H1 (cell line): ENCODE data around the gene KCTD16. TPM values are rescaled to one million over a fixed set of nuclear protein-coding genes. Genes with fewer than 3 reads are reported as not detected.
A peak's percentile ranks its signal among the peaks of the same experiment; 100 is the strongest.

ENCODE experiments used
- CTCF ChIA-PET: fragments of 300-600 bp; sonication (Branson Sonifier 250); formaldehyde crosslinking; loops from one replicate; lab custom pipeline; 2021; ENCODE audit not compliant: partially characterized antibody; lab: Charles Lee
- POLR2A ChIA-PET: fragments of 300-600 bp; sonication (Branson Sonifier 250); formaldehyde crosslinking; loops from one replicate; lab custom pipeline; 2021; ENCODE audit warnings: inconsistent platforms; ENCODE audit not compliant: partially characterized antibody; lab: Charles Lee
- DNase-seq, 2 experiments: peaks; one replicate each; pipeline versions ENCODE4 v3.0.0 to v3.0.0-alpha.2; 2010 to 2022; ENCODE audit warnings: low spot score in 2 of 2, low read depth in 1 of 2, mixed read lengths in 1 of 2
- FAIRE-seq: peaks from 2 replicates; lab custom pipeline; 2011; peaks lifted over from hg19 to GRCh38; lab: Jason Lieb, UNC
- H2AFZ ChIP-seq: 2 replicates; pipeline ENCODE4 v1.8.1; 2012; ENCODE audit warnings: low read length, inconsistent platforms
- H2AK5ac ChIP-seq: 2 replicates; pipeline ENCODE4 v1.6.1; 2013; ENCODE audit warnings: low read depth, low read length
- H2BK120ac ChIP-seq: replicated peaks from 2 replicates; pipeline ENCODE3; 2013; ENCODE audit warnings: low read depth, low read length, inconsistent platforms
- H2BK12ac ChIP-seq: 2 replicates; pipeline ENCODE4 v1.6.1; 2013; ENCODE audit warnings: low read depth, low read length
- H2BK15ac ChIP-seq: 2 replicates; pipeline ENCODE4 v1.6.1; 2013; ENCODE audit warnings: low read length
- H2BK20ac ChIP-seq: 2 replicates; pipeline ENCODE4 v1.6.1; 2013; ENCODE audit warnings: low read length
- H2BK5ac ChIP-seq: 2 replicates; pipeline ENCODE4 v1.6.1; 2013; ENCODE audit warnings: low read depth, low read length
- H3K14ac ChIP-seq: 2 replicates; pipeline ENCODE4 v1.6.1; 2013; ENCODE audit warnings: inconsistent platforms; ENCODE audit not compliant: insufficient read length
- H3K18ac ChIP-seq: 2 replicates; pipeline ENCODE4 v1.6.1; 2013; ENCODE audit warnings: low read length; ENCODE audit errors: extremely low read depth
- H3K23ac ChIP-seq: 2 replicates; pipeline ENCODE4 v1.6.1; 2013; ENCODE audit warnings: inconsistent platforms; ENCODE audit not compliant: insufficient read length
- H3K23me2 ChIP-seq: 2 replicates; pipeline ENCODE4 v1.6.1; 2013; ENCODE audit warnings: low read depth, low read length
- H3K27ac ChIP-seq: 2 replicates; pipeline ENCODE4 v1.6.1; 2011; ENCODE audit warnings: low read depth, low read length, inconsistent platforms
- H3K27me3 ChIP-seq, 4 experiments: replicated peaks in 1 of 4; 1 replicate in 1 of 4; 2 replicates in 3 of 4; pipeline versions ENCODE4 v1.6.1 to v1.8.1; 2011 to 2013; ENCODE audit warnings: low read length in 3 of 4, mild to moderate bottlenecking in 3 of 4, inconsistent platforms in 2 of 4, mixed read lengths in 2 of 4, moderate library complexity in 1 of 4; ENCODE audit not compliant: control insufficient read depth in 3 of 4, insufficient read depth in 3 of 4; ENCODE audit errors: extremely low read depth in 1 of 4
- H3K36me3 ChIP-seq, 4 experiments: 2 replicates each; pipeline versions ENCODE4 v1.6.1 to v1.8.1; 2011 to 2013; ENCODE audit warnings: mild to moderate bottlenecking in 4 of 4, low read length in 3 of 4, moderate library complexity in 2 of 4, control low read depth in 1 of 4, inconsistent platforms in 1 of 4; ENCODE audit not compliant: insufficient read depth in 4 of 4, control insufficient read depth in 2 of 4
- H3K4ac ChIP-seq: replicated peaks from 2 replicates; pipeline ENCODE3; 2013; ENCODE audit warnings: low read length, low read depth, mixed read lengths, inconsistent platforms; ENCODE audit not compliant: insufficient read length
- H3K4me1 ChIP-seq, 4 experiments: replicated peaks in 1 of 4; 1 replicate in 1 of 4; 2 replicates in 3 of 4; pipeline versions ENCODE4 v1.6.1 to v1.8.1; 2011 to 2013; ENCODE audit warnings: low read length in 3 of 4, inconsistent platforms in 2 of 4, mixed read lengths in 1 of 4; ENCODE audit not compliant: insufficient read depth in 4 of 4, control insufficient read depth in 3 of 4
- H3K4me2 ChIP-seq, 2 experiments: 2 replicates each; pipeline versions ENCODE4 v1.6.1 to v1.8.1; 2011 to 2013; ENCODE audit warnings: low read depth in 2 of 2, low read length in 2 of 2, control low read depth in 1 of 2, inconsistent platforms in 1 of 2, mild to moderate bottlenecking in 1 of 2; ENCODE audit not compliant: insufficient read depth in 1 of 2
- H3K4me3 ChIP-seq, 4 experiments: fragments of 200-600, 300-600 bp in 1 of 4; sonication (generic), shearing (Covaris generic), sonication (Bioruptor Twin) in 1 of 4; 2 replicates each; pipeline versions ENCODE4 v1.5.1 to v1.8.1; 2011 to 2016; ENCODE audit warnings: low read length in 4 of 4, low read depth in 3 of 4, control low read depth in 2 of 4, inconsistent platforms in 2 of 4, mild to moderate bottlenecking in 2 of 4, mixed read lengths in 1 of 4, moderate library complexity in 1 of 4; ENCODE audit not compliant: insufficient read depth in 2 of 4; ENCODE audit errors: extremely low read depth in 1 of 4
- H3K56ac ChIP-seq: replicated peaks from 2 replicates; pipeline ENCODE3; 2013; ENCODE audit warnings: low read depth, mild to moderate bottlenecking, mixed read lengths, low read length, inconsistent platforms; ENCODE audit not compliant: insufficient read length
- H3K79me1 ChIP-seq: 2 replicates; pipeline ENCODE4 v1.6.1; 2013; ENCODE audit warnings: low read depth, low read length, control low read depth
- H3K79me2 ChIP-seq, 2 experiments: 2 replicates each; pipeline versions ENCODE4 v1.6.1 to v1.8.1; 2012 to 2013; ENCODE audit warnings: low read length in 2 of 2, mild to moderate bottlenecking in 2 of 2, inconsistent platforms in 1 of 2; ENCODE audit not compliant: insufficient read depth in 2 of 2, control insufficient read depth in 1 of 2
- H3K9ac ChIP-seq, 4 experiments: replicated peaks in 1 of 4; 1 replicate in 1 of 4; 2 replicates in 3 of 4; pipeline versions ENCODE4 v1.6.1 to v1.8.1; 2011 to 2013; ENCODE audit warnings: low read depth in 3 of 4, low read length in 3 of 4, control low read depth in 2 of 4, mild to moderate bottlenecking in 2 of 4, moderate library complexity in 2 of 4, inconsistent platforms in 1 of 4; ENCODE audit errors: extremely low read depth in 1 of 4
- H3K9me3 ChIP-seq, 2 experiments: 2 replicates each; pipeline versions ENCODE4 v1.6.1 to v1.8.1; 2012 to 2013; ENCODE audit warnings: mild to moderate bottlenecking in 2 of 2, moderate library complexity in 2 of 2, control low read depth in 1 of 2, inconsistent platforms in 1 of 2, low read depth in 1 of 2, low read length in 1 of 2, mixed read lengths in 1 of 2; ENCODE audit not compliant: insufficient read depth in 2 of 2
- H4K20me1 ChIP-seq, 2 experiments: replicated peaks in 1 of 2; 2 replicates each; pipeline versions ENCODE3 to v1.8.1; 2011 to 2013; ENCODE audit warnings: inconsistent platforms in 2 of 2, low read length in 2 of 2, mild to moderate bottlenecking in 1 of 2; ENCODE audit not compliant: insufficient read depth in 2 of 2, control insufficient read depth in 1 of 2
- H4K5ac ChIP-seq: 2 replicates; pipeline ENCODE4 v1.6.1; 2013; ENCODE audit warnings: low read length, low read depth, mixed read lengths, inconsistent platforms; ENCODE audit not compliant: insufficient read length
- H4K8ac ChIP-seq: 2 replicates; pipeline ENCODE4 v1.8.0; 2013; ENCODE audit warnings: mild to moderate bottlenecking, moderate library complexity, low read length, inconsistent platforms; ENCODE audit not compliant: insufficient read depth; ENCODE audit errors: extremely low read depth
- H4K91ac ChIP-seq: replicated peaks from 2 replicates; pipeline ENCODE3; 2013; ENCODE audit warnings: low read length, mixed read lengths, inconsistent platforms; ENCODE audit not compliant: insufficient read length
- BCL11A ChIP-seq, 2 experiments: IDR thresholded peaks; one replicate each; pipeline ENCODE4 v1.6.1; 2011; ENCODE audit warnings: low read depth in 2 of 2, low read length in 2 of 2, mild to moderate bottlenecking in 2 of 2
- CREB1 ChIP-seq: IDR thresholded peaks from 2 replicates; pipeline ENCODE4 v1.6.1; 2012; ENCODE audit warnings: inconsistent platforms
- EP300 ChIP-seq, 2 experiments: IDR thresholded peaks; 1 replicate in 1 of 2; 2 replicates in 1 of 2; pipeline ENCODE4 v1.6.1; 2011 to 2012; ENCODE audit warnings: low read depth in 2 of 2, low read length in 2 of 2, mild to moderate bottlenecking in 2 of 2, borderline replicate concordance in 1 of 2, inconsistent platforms in 1 of 2, moderate library complexity in 1 of 2
- EZH2 ChIP-seq: fragments of 200-600 bp; sonication (generic); IDR thresholded peaks from 2 replicates; pipeline ENCODE4 v1.7.1; 2012; ENCODE audit warnings: low read depth, mild to moderate bottlenecking, moderate library complexity, low read length, inconsistent platforms; ENCODE audit not compliant: severe bottlenecking
- MAFK ChIP-seq: IDR thresholded peaks from 2 replicates; pipeline ENCODE4 v1.6.1; 2012; ENCODE audit warnings: low read depth, mild to moderate bottlenecking, improper control_type of control experiment, low read length
- POLR2AphosphoS5 ChIP-seq: IDR thresholded peaks from 2 replicates; pipeline ENCODE4 v1.6.1; 2011; ENCODE audit warnings: low read depth, low read length
- SRF ChIP-seq: IDR thresholded peaks from 2 replicates; pipeline ENCODE4 v1.6.1; 2011; ENCODE audit warnings: mild to moderate bottlenecking, low read depth, low read length, moderate library complexity
- TBP ChIP-seq: IDR thresholded peaks from 2 replicates; pipeline ENCODE4 v1.6.1; 2011; ENCODE audit warnings: low read depth, low read length, improper control_type of control experiment
- WGBS, 2 experiments: shearing (Covaris generic) in 1 of 2; methylation state at CpG; one replicate each; pipeline versions ENCODE4 v1.1.6 to v1.1.7; 2013 to 2015; ENCODE audit warnings: low lambda C conversion rate in 2 of 2, mixed read lengths in 2 of 2, inconsistent platforms in 1 of 2, low coverage in 1 of 2, missing lambda C conversion rate in 1 of 2; ENCODE audit not compliant: insufficient replicate concordance in 2 of 2, insufficient coverage in 1 of 2, insufficient read length in 1 of 2; ENCODE audit errors: extremely low coverage in 1 of 2, missing lambda C conversion rate in 1 of 2; 5-methylcytosine and 5-hydroxymethylcytosine counted together
- polyA plus RNA-seq, 7 experiments: library from polyadenylated mRNA; depleted of rRNA in 3 of 7; stranded (reverse) in 5 of 7; unstranded in 2 of 7; fragments of >200 nt in 5 of 7; fragments of 200-250 nt in 2 of 7; gene quantifications; 1 replicate in 5 of 7; 2 replicates in 1 of 7; 4 replicates in 1 of 7; pipeline versions ENCODE4 v1.2.1 to v1.2.3, GENCODE V29; 2011 to 2013; ENCODE audit warnings: missing spikeins in 2 of 7, mixed read lengths in 2 of 7
- total RNA-seq: library from RNA; stranded (reverse); fragmentation: NEBNext Ultra II Directional; extraction: Animal tissue kit (Norgen Biotek cat#: 25700); gene quantifications from 2 replicates; pipeline ENCODE4 v1.2.1, GENCODE V29; 2021
- TF ChIP-seq, protein P1 (sequence below), 3 experiments: IDR thresholded peaks; 1 replicate in 2 of 3; 2 replicates in 1 of 3; pipeline versions ENCODE4 v1.5.1 to v1.6.1; 2011; ENCODE audit warnings: low read length in 3 of 3, mild to moderate bottlenecking in 3 of 3, inconsistent platforms in 2 of 3, low read depth in 1 of 3, moderate library complexity in 1 of 3; ENCODE audit not compliant: insufficient read depth in 1 of 3; ENCODE audit errors: control extremely low read depth in 1 of 3

The KCTD16 gene
- total and polyA plus RNA-seq, 2 of the 8 experiments (the other 6 are each of a cell fraction or from before 2014, with no cell fraction given): 0.03 to 0.24 TPM

DNA sequence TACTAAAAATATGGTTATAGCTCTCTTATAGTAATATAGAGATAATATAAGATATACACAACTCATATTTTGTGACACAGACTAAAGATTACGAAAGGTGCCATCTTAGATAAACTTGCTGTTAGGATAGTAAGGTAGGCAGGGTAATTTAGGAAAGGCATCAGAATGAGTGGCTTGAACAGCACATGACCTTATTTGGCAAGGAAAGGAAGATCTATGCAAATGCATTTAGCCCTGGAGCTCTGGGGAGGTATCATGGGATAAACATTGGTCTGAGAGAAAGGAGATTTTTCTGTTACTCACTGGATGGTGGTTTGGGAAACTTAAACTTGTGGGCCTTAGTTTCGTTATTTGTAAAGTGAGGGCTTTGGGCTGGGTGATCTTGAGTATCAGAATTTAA, 65.8 kb downstream of the KCTD16 start:
- no peak overlapping the region for H2BK15ac ChIP-seq
- no peak overlapping the region for H2BK120ac ChIP-seq
- no peak overlapping the region for H3K56ac ChIP-seq
- no peak overlapping the region for H3K18ac ChIP-seq
- TF ChIP-seq TBP (no peak), EP300 (IDR thresholded peaks at IDR 0.05; ENCODE audit: borderline replicate concordance in 1 of 2, low read depth in 2 of 2, low read length in 2 of 2) (no peak), CREB1 (no peak), BCL11A (IDR thresholded peaks at IDR 0.05; ENCODE audit: low read depth in 2 of 2, low read length in 2 of 2) (no peak), SRF (peak; percentile 90), MAFK (no peak), POLR2AphosphoS5 (no peak), EZH2 (no peak)
- TF ChIP-seq, protein P1, sequence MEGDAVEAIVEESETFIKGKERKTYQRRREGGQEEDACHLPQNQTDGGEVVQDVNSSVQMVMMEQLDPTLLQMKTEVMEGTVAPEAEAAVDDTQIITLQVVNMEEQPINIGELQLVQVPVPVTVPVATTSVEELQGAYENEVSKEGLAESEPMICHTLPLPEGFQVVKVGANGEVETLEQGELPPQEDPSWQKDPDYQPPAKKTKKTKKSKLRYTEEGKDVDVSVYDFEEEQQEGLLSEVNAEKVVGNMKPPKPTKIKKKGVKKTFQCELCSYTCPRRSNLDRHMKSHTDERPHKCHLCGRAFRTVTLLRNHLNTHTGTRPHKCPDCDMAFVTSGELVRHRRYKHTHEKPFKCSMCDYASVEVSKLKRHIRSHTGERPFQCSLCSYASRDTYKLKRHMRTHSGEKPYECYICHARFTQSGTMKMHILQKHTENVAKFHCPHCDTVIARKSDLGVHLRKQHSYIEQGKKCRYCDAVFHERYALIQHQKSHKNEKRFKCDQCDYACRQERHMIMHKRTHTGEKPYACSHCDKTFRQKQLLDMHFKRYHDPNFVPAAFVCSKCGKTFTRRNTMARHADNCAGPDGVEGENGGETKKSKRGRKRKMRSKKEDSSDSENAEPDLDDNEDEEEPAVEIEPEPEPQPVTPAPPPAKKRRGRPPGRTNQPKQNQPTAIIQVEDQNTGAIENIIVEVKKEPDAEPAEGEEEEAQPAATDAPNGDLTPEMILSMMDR (IDR thresholded peaks at IDR 0.05; ENCODE audit: control extremely low read depth in 1 of 3, insufficient read depth in 1 of 3, low read depth in 1 of 3, low read length in 3 of 3): no peak
- H2AK5ac ChIP-seq: no peak overlapping the region
- no peak overlapping the region for H3K4me3 ChIP-seq
- H3K4me2 ChIP-seq: no peak overlapping the region
- H3K79me2 ChIP-seq: no peaks in the 10 kb centered on the region
- H2AFZ ChIP-seq: no peak overlapping the region
- no peaks in the 10 kb centered on the region; a peak in 1 of 7 replicates for H3K4me1 ChIP-seq
- H3K9ac ChIP-seq: no peak overlapping the region
- ChIA-PET POLR2A (no interaction called here), CTCF (interaction anchor here (0.9 kb wide), 1 partner anchor 231 kb away, joined by 3 read pairs; no protein-coding TSS in a partner anchor)
- no peaks in the 10 kb centered on the region for H3K79me1 ChIP-seq
- WGBS, 2 experiments: 93% methylated on average over 2 of the region's 2 CpGs; no CpG with 5 or more reads in 1 of the 2 experiments
- DNase-seq: no peak
- no peak overlapping the region for H3K4ac ChIP-seq
- no peaks in the 10 kb centered on the region for H3K36me3 ChIP-seq
- no peaks in the 10 kb centered on the region for H4K20me1 ChIP-seq
- H2BK12ac ChIP-seq: no peak overlapping the region
- no peak overlapping the region for H2BK5ac ChIP-seq
- H3K9me3 ChIP-seq: no peaks in the 10 kb centered on the region
- H4K91ac ChIP-seq: no peak overlapping the region
- no peak for FAIRE-seq
- H3K27ac ChIP-seq: no peak overlapping the region
- H4K5ac ChIP-seq: no peak overlapping the region
- no peak overlapping the region for H4K8ac ChIP-seq
- H3K23ac ChIP-seq: no peak overlapping the region
- H2BK20ac ChIP-seq: no peak overlapping the region
- no peak overlapping the region for H3K14ac ChIP-seq
- H3K23me2 ChIP-seq: no peaks in the 10 kb centered on the region
- H3K27me3 ChIP-seq: no peaks in the 10 kb centered on the region
